Endothelial cell of umbilical vein (primary cell): Measurements from ENCODE around the gene NTRK2. TPM values are rescaled to one million over a fixed set of nuclear protein-coding genes. Genes with fewer than 3 reads are reported as not detected.

ENCODE experiments used
- BruUV-seq: library from RNA; stranded (reverse); fragments of 400-500 nt; replicated peaks from 2 replicates; lab custom pipeline; 2021; lab: Mats Ljungman, UMichigan
- CTCF ChIA-PET: fragments of 300-600, 350-600 bp; sonication (Branson Sonifier 250); formaldehyde crosslinking; loops from one replicate; lab custom pipeline; 2021; ENCODE audit warnings: antibody characterized with exemption, inconsistent platforms; lab: Charles Lee
- POLR2A ChIA-PET: fragments of 300-600, 350-600 bp; sonication (Branson Sonifier 250); formaldehyde crosslinking; loops from one replicate; lab custom pipeline; 2021; ENCODE audit warnings: antibody characterized with exemption, inconsistent platforms; lab: Charles Lee
- DNase-seq: peaks from one replicate; pipeline ENCODE4 v3.0.0-alpha.2; 2011; ENCODE audit warnings: low read depth, low spot score
- FAIRE-seq: peaks from 2 replicates; lab custom pipeline; 2011; peaks lifted over from hg19 to GRCh38; lab: Jason Lieb, UNC
- H2AFZ ChIP-seq: 2 replicates; pipeline ENCODE4 v1.6.0; 2012; ENCODE audit warnings: low read depth, low read length, control low read depth, inconsistent platforms
- H3K27ac ChIP-seq: 2 replicates; pipeline ENCODE4 v1.5.1; 2011; ENCODE audit warnings: low read depth, mild to moderate bottlenecking, control low read depth, low read length, moderate library complexity; ENCODE audit not compliant: insufficient read depth
- H3K27me3 ChIP-seq, 2 experiments: 2 replicates each; pipeline versions ENCODE4 v1.6.0 to v1.6.1; 2011; ENCODE audit warnings: low read length in 2 of 2, mixed read lengths in 1 of 2; ENCODE audit not compliant: control insufficient read depth in 2 of 2, insufficient read depth in 2 of 2
- H3K36me3 ChIP-seq, 2 experiments: 2 replicates in 1 of 2; 3 replicates in 1 of 2; pipeline ENCODE4 v1.5.1; 2011; ENCODE audit warnings: low read length in 2 of 2, mild to moderate bottlenecking in 1 of 2, moderate library complexity in 1 of 2; ENCODE audit not compliant: control insufficient read depth in 2 of 2, insufficient read depth in 2 of 2; ENCODE audit errors: extremely low read depth in 1 of 2
- H3K4me1 ChIP-seq: 3 replicates; pipeline ENCODE4 v1.5.1; 2011; ENCODE audit warnings: mild to moderate bottlenecking, low read length; ENCODE audit not compliant: control insufficient read depth, insufficient read depth; ENCODE audit errors: extremely low read depth
- H3K4me2 ChIP-seq: 2 replicates; pipeline ENCODE4 v1.6.1; 2011; ENCODE audit warnings: low read length, control low read depth, mixed read lengths; ENCODE audit not compliant: insufficient read depth
- H3K4me3 ChIP-seq, 3 experiments: fragments of 200-600 bp in 1 of 3; sonication (generic), shearing (Covaris generic) in 1 of 3; replicated peaks in 1 of 3; 2 replicates each; pipeline ENCODE4 v1.5.1; 2011 to 2016; ENCODE audit warnings: control low read depth in 3 of 3, low read length in 3 of 3, mild to moderate bottlenecking in 2 of 3, inconsistent platforms in 1 of 3, low read depth in 1 of 3, moderate library complexity in 1 of 3; ENCODE audit not compliant: insufficient read depth in 1 of 3
- H3K79me2 ChIP-seq: 2 replicates; pipeline ENCODE4 v1.6.0; 2012; ENCODE audit warnings: low read length, inconsistent platforms; ENCODE audit not compliant: control insufficient read depth, insufficient read depth
- H3K9ac ChIP-seq: replicated peaks from 2 replicates; pipeline ENCODE3; 2011; ENCODE audit warnings: low read length, control low read depth; ENCODE audit not compliant: insufficient read depth; ENCODE audit errors: extremely low read depth
- H3K9me1 ChIP-seq: replicated peaks from 3 replicates; pipeline ENCODE4 v1.6.0; 2011; ENCODE audit warnings: mild to moderate bottlenecking, low read length; ENCODE audit not compliant: control insufficient read depth, insufficient read depth; ENCODE audit errors: extremely low read depth
- H3K9me3 ChIP-seq: replicated peaks from 2 replicates; pipeline ENCODE4 v1.5.1; 2012; ENCODE audit warnings: low read length, inconsistent platforms; ENCODE audit not compliant: control insufficient read depth, insufficient read depth
- H4K20me1 ChIP-seq: replicated peaks from 2 replicates; pipeline ENCODE3; 2011; ENCODE audit warnings: mild to moderate bottlenecking, low read length; ENCODE audit not compliant: control insufficient read depth, insufficient read depth; ENCODE audit errors: extremely low read depth
- EZH2 ChIP-seq: IDR thresholded peaks from 2 replicates; pipeline ENCODE4 v1.6.1; 2012; ENCODE audit warnings: borderline replicate concordance, low read depth, mild to moderate bottlenecking, moderate library complexity, low read length, inconsistent platforms; ENCODE audit not compliant: severe bottlenecking
- FOS ChIP-seq: IDR thresholded peaks from 2 replicates; pipeline ENCODE4 v1.6.1; 2011; ENCODE audit warnings: mild to moderate bottlenecking, low read length, moderate library complexity, borderline replicate concordance; ENCODE audit not compliant: insufficient read depth
- GATA2 ChIP-seq: IDR thresholded peaks from 2 replicates; pipeline ENCODE4 v1.7.0; 2011; ENCODE audit warnings: low read depth, mild to moderate bottlenecking, moderate library complexity, mixed read lengths, low read length; ENCODE audit not compliant: insufficient read length, insufficient read depth
- MYC ChIP-seq: IDR thresholded peaks from one replicate; pipeline ENCODE4 v1.6.1; 2011; ENCODE audit warnings: mild to moderate bottlenecking, low read depth, low read length
- POLR2A ChIP-seq: IDR thresholded peaks from 2 replicates; pipeline ENCODE4 v1.6.1; 2012; ENCODE audit warnings: low read depth, mild to moderate bottlenecking, control low read depth, low read length
- POLR2AphosphoS5 ChIP-seq: IDR thresholded peaks from 2 replicates; pipeline ENCODE4 v1.6.1; 2012; ENCODE audit warnings: low read depth, mild to moderate bottlenecking, control low read depth, low read length, moderate library complexity; ENCODE audit not compliant: insufficient read depth
- dilution Hi-C: fragments of 300-500 bp; cut with MboI; formaldehyde crosslinking; loops from one replicate; pipeline ENCODE4 v1.15.0; 2019; ENCODE audit warnings: low sequenced_read_pairs; ENCODE audit not compliant: extremely low pct_ligation_motif_present
- intact Hi-C: fragments of 100-400 bp; cut with micrococcal nuclease; formaldehyde crosslinking; loops from one replicate; pipeline ENCODE4 v1.10.0; 2022
- polyA plus RNA-seq, 4 experiments: library from polyadenylated mRNA; depleted of rRNA in 3 of 4; stranded (reverse) in 3 of 4; unstranded in 1 of 4; fragments of >200 nt; gene quantifications; 2 replicates each; pipeline versions ENCODE4 v1.2.1 to v1.2.3, GENCODE V29; 2011 to 2012; ENCODE audit warnings: missing spikeins in 1 of 4
- total RNA-seq: library from RNA; stranded (reverse); gene quantifications from 2 replicates; pipeline ENCODE4 v1.2.3, GENCODE V29; 2021

The NTRK2 gene
- total and polyA plus RNA-seq, 2 donors (not counting 3 experiments of a cell fraction or from before 2014, with no cell fraction given): 0.01 to 0.13 TPM

- TF ChIP-seq POLR2AphosphoS5: no peak
- TF ChIP-seq MYC: no peak
- no peak for TF ChIP-seq GATA2
- TF ChIP-seq POLR2A: no peak
- TF ChIP-seq EZH2: no peak
- no peak for TF ChIP-seq FOS
- CTCF ChIA-PET: no interaction called here
Measured at GRCh38 chr9:84899326-84899725, 229.8 kb downstream of the NTRK2 start.

GRCh38 chr9:84900421-84900820 lies 230.9 kb downstream of the NTRK2 start:
- FAIRE-seq: no peak

More at GRCh38 chr9:84899326-84899725, 229.8 kb downstream of the NTRK2 start:
- BruUV-seq: no TSS peak
- no peaks in the 10 kb centered on the region for H3K9me1 ChIP-seq
- no peak overlapping the region for H3K27ac ChIP-seq
- H3K4me1 ChIP-seq: no peaks in the 10 kb centered on the region
- DNase-seq (no peak), FAIRE-seq (no peak)
- POLR2A ChIA-PET: no interaction called here
- H3K36me3 ChIP-seq: no peaks in the 10 kb centered on the region
- no peaks in the 10 kb centered on the region for H3K9me3 ChIP-seq
- no peaks in the 10 kb centered on the region for H4K20me1 ChIP-seq
- H3K79me2 ChIP-seq: no peaks in the 10 kb centered on the region
- dilution Hi-C loops: no loop called here
- intact Hi-C loops: no loop called here
- H2AFZ ChIP-seq: no peak overlapping the region
- no peak overlapping the region for H3K4me3 ChIP-seq
- H3K27me3 ChIP-seq: peaks cover 0 to 2% of the 10 kb centered on the region in 2 experiments
- no peak overlapping the region for H3K9ac ChIP-seq
- no peak overlapping the region for H3K4me2 ChIP-seq

More at GRCh38 chr9:84900421-84900820, 230.9 kb downstream of the NTRK2 start:
- H3K27me3 ChIP-seq: peaks cover 0 to 2% of the 10 kb centered on the region in 2 experiments
- dilution Hi-C loops (no loop called here), intact Hi-C loops (no loop called here)
- no peaks in the 10 kb centered on the region for H3K36me3 ChIP-seq
- H3K4me1 ChIP-seq: no peaks in the 10 kb centered on the region
- no peaks in the 10 kb centered on the region for H3K9me3 ChIP-seq
- no peak overlapping the region for H3K4me2 ChIP-seq
- CTCF ChIA-PET: no interaction called here
- no TSS peak for BruUV-seq
- no peak overlapping the region for H2AFZ ChIP-seq
- POLR2A ChIA-PET: no interaction called here
- H3K4me3 ChIP-seq: no peak overlapping the region
- no peak overlapping the region for H3K27ac ChIP-seq
- H4K20me1 ChIP-seq: no peaks in the 10 kb centered on the region
- no peak for DNase-seq
- no peak overlapping the region for H3K9ac ChIP-seq
- no peaks in the 10 kb centered on the region for H3K9me1 ChIP-seq
- no peaks in the 10 kb centered on the region for H3K79me2 ChIP-seq
- no peak for TF ChIP-seq MYC
- no peak for TF ChIP-seq FOS
- TF ChIP-seq EZH2: no peak
